Progenitor cell of endocrine pancreas (in vitro differentiated cells): ENCODE measurements around the gene CDH4. TPM values are rescaled to one million over a fixed set of nuclear protein-coding genes. Genes with fewer than 3 reads are reported as not detected.

Experiments used
- DNase-seq: peaks from one replicate; pipeline ENCODE4 v3.0.0; 2021; ENCODE audit warnings: low spot score; ENCODE audit not compliant: unreplicated experiment
- H3K27ac Mint-ChIP-seq: 2 replicates; pipeline ENCODE4 v1.8.0; 2021; ENCODE audit warnings: mild to moderate bottlenecking, moderate library complexity, mixed read lengths
- H3K27me3 Mint-ChIP-seq: 2 replicates; pipeline ENCODE4 v1.8.0; 2021; ENCODE audit warnings: mixed read lengths
- H3K36me3 Mint-ChIP-seq: 2 replicates; pipeline ENCODE4 v1.8.0; 2022; ENCODE audit warnings: mixed read lengths; ENCODE audit not compliant: insufficient read depth
- H3K4me1 Mint-ChIP-seq: 2 replicates; pipeline ENCODE4 v1.8.0; 2021; ENCODE audit warnings: low read depth, mixed read lengths
- H3K4me3 Mint-ChIP-seq: 2 replicates; pipeline ENCODE4 v1.8.0; 2021; ENCODE audit warnings: low read depth, mild to moderate bottlenecking, moderate library complexity, mixed read lengths
- H3K9me3 Mint-ChIP-seq: 2 replicates; pipeline ENCODE4 v1.8.0; 2021; ENCODE audit warnings: low read depth, mixed read lengths
- total RNA-seq: library from RNA; stranded (reverse); gene quantifications from 2 replicates; pipeline ENCODE4 v1.2.1, GENCODE V29; 2021
- TF ChIP-seq, protein P1 (sequence below): fragments of 200-600 bp; sonication (generic); IDR thresholded peaks from one replicate; pipeline ENCODE4 v1.5.0; 2021; ENCODE audit warnings: antibody characterized with exemption, mild to moderate bottlenecking; ENCODE audit not compliant: unreplicated experiment

Gene CDH4
- total RNA-seq, 1 donor from 2014 or later = 0.43 TPM

DNA sequence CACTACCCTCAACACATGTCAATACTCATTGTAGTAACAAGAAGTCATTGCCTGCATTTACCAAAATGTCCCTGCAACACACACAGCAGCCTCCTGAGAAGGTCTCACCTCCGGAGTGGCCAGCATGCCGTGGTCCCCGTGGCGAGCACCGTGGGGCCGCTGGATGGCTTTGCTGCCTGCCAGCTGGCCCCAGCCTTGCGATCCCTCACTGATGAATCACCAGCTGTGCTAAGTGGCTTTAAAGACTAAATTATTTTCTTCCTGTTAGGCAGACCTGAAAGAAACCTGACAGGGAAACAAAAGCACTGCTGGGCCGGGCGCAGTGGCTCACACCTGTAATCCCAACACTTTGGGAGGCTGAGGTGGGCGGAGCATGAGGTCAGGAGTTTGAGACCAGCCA lies 306.7 kb downstream of the CDH4 start:
- Mint-ChIP-seq H3K9me3 (no peaks in the 10 kb centered on the region), H3K27ac (no peak overlapping the region), H3K27me3 (peaks cover 45% of the 10 kb centered on the region), H3K36me3 (no peaks in the 10 kb centered on the region), H3K4me1 (peaks cover 2% of the 10 kb centered on the region), H3K4me3 (no peak overlapping the region)
- no peak for DNase-seq
- TF ChIP-seq, protein P1, sequence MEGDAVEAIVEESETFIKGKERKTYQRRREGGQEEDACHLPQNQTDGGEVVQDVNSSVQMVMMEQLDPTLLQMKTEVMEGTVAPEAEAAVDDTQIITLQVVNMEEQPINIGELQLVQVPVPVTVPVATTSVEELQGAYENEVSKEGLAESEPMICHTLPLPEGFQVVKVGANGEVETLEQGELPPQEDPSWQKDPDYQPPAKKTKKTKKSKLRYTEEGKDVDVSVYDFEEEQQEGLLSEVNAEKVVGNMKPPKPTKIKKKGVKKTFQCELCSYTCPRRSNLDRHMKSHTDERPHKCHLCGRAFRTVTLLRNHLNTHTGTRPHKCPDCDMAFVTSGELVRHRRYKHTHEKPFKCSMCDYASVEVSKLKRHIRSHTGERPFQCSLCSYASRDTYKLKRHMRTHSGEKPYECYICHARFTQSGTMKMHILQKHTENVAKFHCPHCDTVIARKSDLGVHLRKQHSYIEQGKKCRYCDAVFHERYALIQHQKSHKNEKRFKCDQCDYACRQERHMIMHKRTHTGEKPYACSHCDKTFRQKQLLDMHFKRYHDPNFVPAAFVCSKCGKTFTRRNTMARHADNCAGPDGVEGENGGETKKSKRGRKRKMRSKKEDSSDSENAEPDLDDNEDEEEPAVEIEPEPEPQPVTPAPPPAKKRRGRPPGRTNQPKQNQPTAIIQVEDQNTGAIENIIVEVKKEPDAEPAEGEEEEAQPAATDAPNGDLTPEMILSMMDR = no peak

DNA sequence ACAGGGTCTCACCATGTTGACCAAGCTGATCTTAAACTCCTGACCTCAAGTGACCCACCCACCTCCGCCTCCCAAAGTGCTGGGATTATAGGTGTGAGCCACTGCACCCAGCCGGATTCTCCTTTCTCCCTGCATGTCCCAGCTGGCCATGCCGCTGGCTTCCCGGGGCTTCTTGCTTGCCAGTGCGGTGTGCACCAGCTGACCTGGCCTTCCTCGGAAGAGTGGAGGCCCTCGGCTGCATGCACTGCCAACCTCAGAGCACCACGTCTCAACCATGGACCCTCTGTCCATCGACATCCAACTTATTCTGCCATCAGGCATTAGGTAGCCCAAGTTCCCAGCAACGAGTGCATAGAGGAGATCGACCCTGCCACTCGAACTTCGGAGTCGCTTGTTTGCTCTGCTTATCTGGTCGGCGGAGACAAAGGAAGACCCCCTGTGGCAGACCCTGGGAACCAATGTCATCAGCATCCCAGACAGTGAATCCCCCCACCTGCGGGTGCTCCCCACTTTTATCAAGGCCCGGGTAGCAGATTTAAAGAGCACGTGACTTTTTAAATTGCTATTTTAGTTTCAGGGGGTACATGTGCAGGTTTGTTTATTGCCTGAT lies 307.8 kb downstream of the CDH4 start:
- H3K27ac Mint-ChIP-seq = no peak overlapping the region
- peaks cover 51% of the 10 kb centered on the region for H3K27me3 Mint-ChIP-seq
- no peaks in the 10 kb centered on the region for H3K36me3 Mint-ChIP-seq
- no peak for DNase-seq
- H3K4me3 Mint-ChIP-seq = no peak overlapping the region
- TF ChIP-seq, protein P1 = no peak
- H3K9me3 Mint-ChIP-seq = no peaks in the 10 kb centered on the region
- peaks cover 2% of the 10 kb centered on the region for H3K4me1 Mint-ChIP-seq

DNA sequence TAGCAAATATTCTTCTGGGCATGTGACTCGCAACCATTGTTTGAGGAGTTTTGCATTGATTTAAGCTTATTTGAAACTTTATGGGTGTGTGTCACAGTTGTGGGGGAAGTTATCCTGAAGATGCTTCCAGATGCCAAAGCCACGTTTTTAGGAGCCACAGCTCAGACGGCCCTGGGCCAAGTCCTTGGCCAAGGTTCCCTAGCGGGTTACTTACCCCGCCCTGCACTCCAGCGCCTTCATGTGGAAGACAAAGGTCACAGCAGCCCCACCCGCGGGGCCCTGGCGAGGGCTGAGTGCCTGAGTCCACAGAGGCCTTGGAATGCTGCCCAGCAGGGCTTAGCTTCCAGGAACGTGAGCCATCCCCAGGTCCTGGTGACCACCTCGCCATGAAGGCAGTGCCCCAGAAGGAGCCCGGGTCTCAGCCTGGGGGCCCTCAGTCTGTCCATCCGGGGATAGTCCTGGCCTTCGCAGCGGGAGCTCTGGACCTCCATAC lies 308.3 kb downstream of the CDH4 start:
- Mint-ChIP-seq H3K27me3 (peaks cover 50% of the 10 kb centered on the region), H3K4me1 (peaks cover 2% of the 10 kb centered on the region), H3K27ac (no peak overlapping the region), H3K4me3 (no peak overlapping the region), H3K36me3 (no peaks in the 10 kb centered on the region), H3K9me3 (no peaks in the 10 kb centered on the region)
- TF ChIP-seq, protein P1 = no peak
- DNase-seq = no peak

DNA sequence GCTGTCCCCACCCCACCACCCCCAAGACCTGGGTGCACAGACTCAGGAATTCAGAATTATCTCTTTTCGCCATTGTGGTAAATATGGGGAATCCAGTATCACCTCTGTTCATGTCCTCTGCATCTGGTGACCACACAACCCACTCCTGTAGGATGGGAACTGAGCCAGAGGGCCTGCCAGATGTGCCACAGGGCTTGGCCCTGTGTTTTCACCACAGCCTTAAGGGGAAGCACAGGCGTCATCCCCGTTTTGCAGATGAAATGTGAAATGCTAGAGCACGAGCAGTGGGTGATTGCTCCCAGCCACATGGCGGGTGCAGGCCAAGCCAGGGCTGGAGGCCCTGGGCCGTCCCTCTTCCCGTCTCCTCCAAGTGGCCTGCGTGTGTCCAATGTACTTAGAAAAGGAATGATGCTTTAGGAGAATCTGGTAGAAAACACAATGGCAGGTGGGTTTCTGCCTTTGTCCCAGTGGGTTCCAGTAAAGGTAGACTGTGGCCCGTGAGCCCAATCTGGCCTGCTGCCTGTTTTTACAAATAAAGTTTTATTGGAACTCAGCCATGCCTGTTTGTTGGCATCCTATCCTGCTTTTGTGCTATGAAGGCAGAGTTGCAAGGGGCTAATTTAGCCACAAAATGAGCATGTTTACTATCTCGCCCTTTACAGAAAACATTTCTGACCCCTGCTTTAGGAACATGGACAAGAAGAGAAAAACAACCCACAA lies 309.2 kb downstream of the CDH4 start:
- Mint-ChIP-seq H3K27ac (no peak overlapping the region), H3K9me3 (no peaks in the 10 kb centered on the region), H3K27me3 (peaks cover 47% of the 10 kb centered on the region), H3K36me3 (no peaks in the 10 kb centered on the region), H3K4me1 (peaks cover 2% of the 10 kb centered on the region), H3K4me3 (no peak overlapping the region)
- TF ChIP-seq, protein P1 = no peak
- no peak for DNase-seq

DNA sequence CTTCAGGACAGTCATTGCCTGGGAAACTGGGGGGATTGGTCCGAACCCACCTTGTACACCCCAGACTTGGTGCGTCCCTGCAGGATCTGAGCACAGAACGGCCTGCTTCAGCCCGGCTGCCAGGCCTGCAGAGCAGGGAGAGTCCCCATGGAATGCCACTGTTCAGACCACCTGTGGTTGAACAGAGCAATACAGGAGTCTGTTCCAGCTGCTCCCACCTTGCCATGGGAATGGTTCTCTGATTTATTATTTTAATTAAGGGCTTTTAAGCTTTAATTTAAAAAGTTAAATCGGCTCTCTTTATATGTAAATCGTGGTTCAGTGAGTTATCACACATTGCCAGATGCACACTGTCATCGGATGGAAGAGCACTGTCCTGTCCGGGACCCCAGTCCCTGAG lies 310.4 kb downstream of the CDH4 start:
- Mint-ChIP-seq H3K4me1 (peaks cover 2% of the 10 kb centered on the region), H3K4me3 (no peak overlapping the region), H3K9me3 (no peaks in the 10 kb centered on the region), H3K27me3 (peaks cover 40% of the 10 kb centered on the region), H3K27ac (no peak overlapping the region), H3K36me3 (no peaks in the 10 kb centered on the region)
- TF ChIP-seq, protein P1 = no peak
- no peak for DNase-seq
